ENCODE data around the gene CIRBP.

Gene CIRBP

DNA sequence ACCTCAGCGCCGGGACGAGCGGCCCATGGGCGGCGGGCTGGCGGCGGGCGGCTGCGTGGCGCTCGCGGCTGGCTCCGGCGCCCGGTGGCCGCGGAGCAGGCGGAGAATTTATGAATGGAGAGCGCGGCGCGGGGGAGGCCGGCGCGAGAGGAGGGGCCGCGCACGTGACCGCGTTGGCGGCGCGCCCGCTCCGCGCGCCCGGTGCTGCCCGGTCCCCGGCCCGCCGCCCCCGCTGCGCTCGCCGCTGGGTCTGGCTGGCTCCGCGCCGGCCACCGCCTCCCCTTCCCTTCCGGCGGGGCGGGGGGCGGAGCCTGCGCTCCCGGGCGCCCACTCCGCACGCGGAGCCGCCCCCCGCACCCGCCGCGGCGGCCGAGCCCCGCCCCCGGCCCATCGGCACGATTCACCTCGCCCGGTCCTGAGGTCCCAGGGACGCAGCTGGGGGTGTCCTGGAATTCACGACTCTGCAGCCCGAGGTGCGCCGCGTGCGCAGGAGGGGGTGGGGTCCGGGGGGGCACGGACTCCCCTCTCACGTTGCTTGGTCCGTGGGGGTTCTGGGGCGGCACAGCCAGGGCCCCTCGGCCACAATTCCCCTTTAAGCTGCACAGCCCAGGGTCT, 31.3 kb upstream of the CIRBP start, which contains the start of gene CBARP:
Gene CBARP, minus strand, starts transcription at position 252 of the 615 bp plus-strand sequence. CDS start 1,905 bp downstream, outside the sequence.
- Histone ChIP-seq H3K36me3 (ENCODE audit: control insufficient read depth, insufficient read depth, low read length) (peaks cover 17% of the 10 kb centered on the region), H3K9me3 (ENCODE audit: control insufficient read depth, low read length) (no peaks in the 10 kb centered on the region), H3K27ac (ENCODE audit: insufficient read depth, low read depth, low read length, poor library complexity, severe bottlenecking) (no peak within 1 kb of the TSS), H3K27me3 (ENCODE audit: control insufficient read depth, insufficient read depth, low read length, poor library complexity, severe bottlenecking) (peaks cover 5% of the 10 kb centered on the region), H3K4me3 (ENCODE audit: insufficient read depth, low read depth, low read length) (peak within 1 kb of the TSS; percentile 73), H3K4me1 (ENCODE audit: control insufficient read depth, insufficient read depth, low read length) (peaks cover 3% of the 10 kb centered on the region)
- 1% methylated on average over 87 of the region's 87 CpGs for WGBS, 2 experiments

DNA sequence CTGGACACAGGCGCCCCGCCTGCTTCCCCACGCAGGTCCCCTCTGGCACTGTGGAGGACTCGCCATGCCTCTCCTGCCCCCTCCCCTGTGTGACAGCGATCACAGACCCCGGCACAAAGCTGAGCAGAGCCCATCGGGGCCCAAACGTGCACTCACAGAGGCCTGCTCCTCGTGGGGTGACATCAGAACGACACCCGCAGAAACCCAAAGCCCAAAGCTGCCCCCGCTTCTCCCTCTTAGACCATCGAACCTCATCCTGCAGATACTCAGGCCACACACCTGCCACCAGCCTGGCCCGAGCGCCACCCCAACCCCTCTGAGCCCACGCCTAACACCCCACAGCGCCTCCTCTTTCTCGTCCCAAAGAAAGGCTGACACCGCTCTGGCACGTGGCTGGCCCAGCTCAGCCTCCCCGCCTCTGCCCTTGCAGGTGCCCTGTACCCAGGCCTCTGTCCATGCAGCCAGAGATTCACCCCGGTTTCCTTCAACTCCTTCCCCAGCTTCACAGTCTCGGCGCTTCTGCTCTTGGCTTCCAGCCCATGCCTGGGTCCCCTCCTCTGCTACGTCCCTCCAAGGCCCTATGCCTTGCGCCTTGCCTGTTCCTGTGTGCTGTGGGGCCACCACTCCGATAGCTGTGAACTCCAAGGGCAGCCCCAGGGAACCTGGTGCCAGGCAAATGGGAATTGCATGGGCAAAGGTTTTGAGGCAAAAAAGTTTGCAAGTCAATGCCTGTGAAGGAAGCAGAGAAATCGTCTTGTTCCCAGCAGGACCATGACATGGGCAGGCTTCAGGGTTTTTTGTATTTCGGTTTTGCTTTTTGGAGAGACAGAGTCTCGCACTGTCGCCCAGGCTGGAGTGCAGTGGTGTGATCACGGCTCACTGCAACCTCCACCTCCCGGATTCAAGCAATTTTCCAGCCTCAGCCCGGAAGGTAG, 30.5 kb upstream of the CIRBP start:
- Histone ChIP-seq H3K4me1 (ENCODE audit: control insufficient read depth, insufficient read depth, low read length) (peaks cover 3% of the 10 kb centered on the region), H3K9me3 (ENCODE audit: control insufficient read depth, low read length) (no peaks in the 10 kb centered on the region), H3K27me3 (ENCODE audit: control insufficient read depth, insufficient read depth, low read length, poor library complexity, severe bottlenecking) (peaks cover 5% of the 10 kb centered on the region), H3K4me3 (ENCODE audit: insufficient read depth, low read depth, low read length) (peak overlapping the region; percentile 73), H3K27ac (ENCODE audit: insufficient read depth, low read depth, low read length, poor library complexity, severe bottlenecking) (no peak overlapping the region), H3K36me3 (ENCODE audit: control insufficient read depth, insufficient read depth, low read length) (peaks cover 13% of the 10 kb centered on the region)
- 75% methylated on average over 34 of the region's 34 CpGs for WGBS, 2 experiments

DNA sequence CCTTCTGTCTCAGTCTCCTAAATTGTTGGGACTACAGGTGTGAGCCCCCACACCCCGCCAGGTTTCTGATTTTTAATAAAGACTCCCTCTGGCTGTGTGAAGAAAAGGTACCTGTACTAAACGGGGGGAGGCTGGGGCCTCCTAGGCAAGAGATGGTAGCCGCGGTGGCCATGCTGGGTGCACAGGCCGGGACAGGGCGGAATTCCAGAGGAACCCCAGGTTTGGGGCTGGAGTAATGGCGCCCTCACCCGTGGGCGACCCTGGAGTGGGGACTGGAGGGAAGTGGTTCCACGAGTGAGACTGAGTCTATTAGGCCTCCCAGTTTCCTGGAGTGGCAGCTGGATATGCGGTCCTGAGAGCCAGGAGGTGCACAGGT, 29.7 kb upstream of the CIRBP start:
- H3K36me3 ChIP-seq (ENCODE audit: control insufficient read depth, insufficient read depth, low read length), result peaks cover 5% of the 10 kb centered on the region
- peaks cover 5% of the 10 kb centered on the region for H3K27me3 ChIP-seq (ENCODE audit: control insufficient read depth, insufficient read depth, low read length, poor library complexity, severe bottlenecking)
- H3K4me1 ChIP-seq (ENCODE audit: control insufficient read depth, insufficient read depth, low read length), result peaks cover 3% of the 10 kb centered on the region
- no peaks in the 10 kb centered on the region for H3K9me3 ChIP-seq (ENCODE audit: control insufficient read depth, low read length)
- H3K27ac ChIP-seq (ENCODE audit: insufficient read depth, low read depth, low read length, poor library complexity, severe bottlenecking), result no peak overlapping the region
- H3K4me3 ChIP-seq (ENCODE audit: insufficient read depth, low read depth, low read length), result no peak overlapping the region
- 90 to 93% methylated on average over 11 of the region's 11 CpGs for WGBS, 2 experiments

DNA sequence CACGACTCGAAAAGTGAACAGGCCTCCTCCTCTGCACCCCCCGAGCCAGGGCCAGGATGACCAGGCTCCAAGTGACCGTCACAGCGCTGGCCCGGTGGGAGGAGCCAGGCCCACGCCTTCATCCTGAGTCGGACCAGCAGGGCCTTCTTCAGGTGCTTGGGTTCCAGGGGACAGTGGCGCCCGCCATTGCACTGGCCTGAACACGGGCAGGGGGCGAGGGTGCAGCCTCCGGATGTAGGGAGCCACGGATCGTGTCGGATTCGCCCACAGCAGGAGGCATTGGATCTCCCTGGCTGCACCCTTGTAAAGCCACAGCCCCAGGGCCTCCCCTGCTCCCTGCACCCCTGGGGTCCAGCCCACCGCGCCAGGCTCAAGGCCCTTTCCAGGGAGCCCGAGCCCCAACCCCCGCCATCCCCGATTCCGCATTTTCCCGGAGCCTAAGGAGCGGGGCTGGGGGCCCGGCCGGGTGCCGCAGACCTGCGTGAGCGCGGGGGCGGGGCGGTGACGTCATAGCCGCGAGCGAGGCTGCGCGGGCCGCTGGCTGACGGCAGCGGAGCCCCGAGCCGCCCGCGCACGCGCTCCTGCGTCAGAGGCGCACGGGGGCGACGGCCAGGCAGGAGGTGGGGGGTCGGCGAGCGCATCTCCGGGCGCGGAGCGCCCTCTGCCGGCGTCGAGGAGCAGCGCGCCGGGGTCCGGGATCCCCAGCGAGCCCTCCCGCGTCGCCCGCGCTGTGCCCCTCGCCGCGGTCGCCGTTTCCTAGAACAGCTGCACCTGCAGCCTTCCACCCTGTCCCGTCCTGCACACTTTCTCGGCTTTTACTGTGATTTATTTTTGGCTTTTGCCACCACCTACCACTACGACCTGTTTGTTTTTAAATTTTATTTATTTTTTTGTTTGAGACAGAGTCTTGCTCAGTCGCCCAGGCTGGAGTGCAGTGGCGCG, 29.1 kb upstream of the CIRBP start:
- Histone ChIP-seq H3K4me1 (ENCODE audit: control insufficient read depth, insufficient read depth, low read length) (peaks cover 3% of the 10 kb centered on the region), H3K4me3 (ENCODE audit: insufficient read depth, low read depth, low read length) (peak overlapping the region; percentile 36), H3K27me3 (ENCODE audit: control insufficient read depth, insufficient read depth, low read length, poor library complexity, severe bottlenecking) (peaks cover 5% of the 10 kb centered on the region), H3K27ac (ENCODE audit: insufficient read depth, low read depth, low read length, poor library complexity, severe bottlenecking) (no peak overlapping the region), H3K9me3 (ENCODE audit: control insufficient read depth, low read length) (no peaks in the 10 kb centered on the region), H3K36me3 (ENCODE audit: control insufficient read depth, insufficient read depth, low read length) (no peaks in the 10 kb centered on the region)
- 10% methylated on average over 80 of the region's 84 CpGs for WGBS, 2 experiments

DNA sequence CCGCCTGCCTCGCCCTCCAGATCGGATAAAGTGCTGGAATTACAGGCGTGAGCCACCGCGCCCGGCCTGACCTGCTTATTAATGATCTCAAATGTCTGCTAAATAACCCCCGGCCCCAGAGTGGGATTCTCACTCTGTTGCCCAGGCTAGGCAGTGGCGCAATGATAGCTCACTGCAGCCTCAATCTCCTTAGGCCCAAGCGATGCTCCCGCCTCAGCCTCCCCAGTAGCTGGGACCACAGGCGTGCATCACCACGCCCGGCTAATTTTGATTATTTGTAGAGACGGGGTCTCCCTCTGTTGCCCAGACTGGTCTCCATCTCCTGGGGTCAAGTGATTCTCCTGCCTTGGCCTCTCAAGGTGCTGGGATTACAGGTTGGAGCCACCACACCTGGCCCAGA, 28.2 kb upstream of the CIRBP start:
- WGBS, 2 experiments, result 83% methylated on average over 15 of the region's 15 CpGs
- H3K4me1 ChIP-seq (ENCODE audit: control insufficient read depth, insufficient read depth, low read length), result peaks cover 3% of the 10 kb centered on the region
- H3K27ac ChIP-seq (ENCODE audit: insufficient read depth, low read depth, low read length, poor library complexity, severe bottlenecking), result no peak overlapping the region
- peak overlapping the region; percentile 88 for H3K4me3 ChIP-seq (ENCODE audit: insufficient read depth, low read depth, low read length)
- no peaks in the 10 kb centered on the region for H3K9me3 ChIP-seq (ENCODE audit: control insufficient read depth, low read length)
- H3K27me3 ChIP-seq (ENCODE audit: control insufficient read depth, insufficient read depth, low read length, poor library complexity, severe bottlenecking), result peaks cover 5% of the 10 kb centered on the region
- no peaks in the 10 kb centered on the region for H3K36me3 ChIP-seq (ENCODE audit: control insufficient read depth, insufficient read depth, low read length)

DNA sequence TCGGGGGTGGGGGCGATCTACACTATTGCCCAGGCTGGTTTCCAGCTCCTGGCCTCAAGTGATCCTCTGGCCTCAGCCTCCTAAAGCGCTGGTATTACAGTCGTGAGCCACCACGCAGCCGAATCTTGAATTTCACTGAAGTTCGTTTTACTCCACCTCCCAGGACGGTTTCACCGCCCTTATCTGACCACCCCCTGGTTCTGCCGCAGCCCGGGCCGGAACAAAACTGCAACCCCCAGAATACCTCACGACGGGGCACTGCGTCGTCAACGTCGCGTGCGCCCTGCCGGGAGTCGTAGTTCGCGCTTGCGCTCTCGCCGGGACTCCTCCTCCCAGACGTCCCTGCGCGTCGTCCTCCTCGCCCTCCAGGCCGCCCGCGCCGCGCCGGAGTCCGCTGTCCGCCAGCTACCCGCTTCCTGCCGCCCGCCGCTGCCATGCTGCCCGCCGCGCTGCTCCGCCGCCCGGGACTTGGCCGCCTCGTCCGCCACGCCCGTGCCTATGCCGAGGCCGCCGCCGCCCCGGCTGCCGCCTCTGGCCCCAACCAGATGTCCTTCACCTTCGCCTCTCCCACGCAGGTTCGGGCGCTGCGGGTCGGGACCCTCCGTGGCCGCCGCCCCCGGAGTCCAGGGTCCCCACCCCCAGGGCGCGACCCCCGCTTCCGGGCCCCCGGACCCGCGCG, 27.6 kb upstream of the CIRBP start, which contains the start of gene ATP5F1D:
Gene ATP5F1D, plus strand, starts transcription at position 335 of the 679 bp plus-strand sequence. Its CDS starts 100 bp downstream, at position 435.
- WGBS, 2 experiments, result 1 to 2% methylated on average over 79 of the region's 79 CpGs
- Histone ChIP-seq H3K36me3 (ENCODE audit: control insufficient read depth, insufficient read depth, low read length) (no peaks in the 10 kb centered on the region), H3K27me3 (ENCODE audit: control insufficient read depth, insufficient read depth, low read length, poor library complexity, severe bottlenecking) (peaks cover 5% of the 10 kb centered on the region), H3K27ac (ENCODE audit: insufficient read depth, low read depth, low read length, poor library complexity, severe bottlenecking) (no peak within 1 kb of the TSS), H3K4me1 (ENCODE audit: control insufficient read depth, insufficient read depth, low read length) (peaks cover 3% of the 10 kb centered on the region), H3K9me3 (ENCODE audit: control insufficient read depth, low read length) (no peaks in the 10 kb centered on the region), H3K4me3 (ENCODE audit: insufficient read depth, low read depth, low read length) (peak within 1 kb of the TSS; percentile 88)

DNA sequence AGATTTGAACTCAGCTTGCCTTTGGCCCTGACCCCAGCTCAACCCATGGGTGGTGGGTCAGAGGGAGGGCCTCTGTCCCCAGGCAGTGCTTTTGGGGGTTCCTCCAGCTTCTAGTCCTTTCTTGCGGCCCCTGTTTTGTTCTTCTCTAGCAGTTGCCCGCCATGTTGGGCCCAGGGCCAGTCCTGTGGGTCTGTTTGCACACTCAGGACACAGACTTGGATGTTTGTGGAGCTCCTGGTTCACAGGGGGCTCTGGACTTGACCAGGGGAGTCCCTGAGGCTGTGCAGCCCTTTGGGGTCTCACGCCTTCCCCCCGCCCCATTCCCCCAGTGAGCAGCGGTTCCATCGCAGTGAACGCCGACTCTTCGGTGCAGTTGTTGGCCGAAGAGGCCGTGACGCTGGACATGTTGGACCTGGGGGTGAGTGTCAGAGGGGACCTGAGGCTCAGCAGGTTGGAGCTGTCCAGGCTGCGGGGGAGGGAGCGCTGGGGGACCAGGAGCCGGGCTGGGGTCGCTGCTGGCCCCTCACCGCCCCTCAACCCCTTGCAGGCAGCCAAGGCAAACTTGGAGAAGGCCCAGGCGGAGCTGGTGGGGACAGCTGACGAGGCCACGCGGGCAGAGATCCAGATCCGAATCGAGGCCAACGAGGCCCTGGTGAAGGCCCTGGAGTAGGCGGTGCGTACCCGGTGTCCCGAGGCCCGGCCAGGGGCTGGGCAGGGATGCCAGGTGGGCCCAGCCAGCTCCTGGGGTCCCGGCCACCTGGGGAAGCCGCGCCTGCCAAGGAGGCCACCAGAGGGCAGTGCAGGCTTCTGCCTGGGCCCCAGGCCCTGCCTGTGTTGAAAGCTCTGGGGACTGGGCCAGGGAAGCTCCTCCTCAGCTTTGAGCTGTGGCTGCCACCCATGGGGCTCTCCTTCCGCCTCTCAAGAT, 25.1 kb upstream of the CIRBP start:
- H3K9me3 ChIP-seq (ENCODE audit: control insufficient read depth, low read length), result no peaks in the 10 kb centered on the region
- no peak overlapping the region for H3K4me3 ChIP-seq (ENCODE audit: insufficient read depth, low read depth, low read length)
- H3K27me3 ChIP-seq (ENCODE audit: control insufficient read depth, insufficient read depth, low read length, poor library complexity, severe bottlenecking), result peaks cover 2% of the 10 kb centered on the region
- H3K4me1 ChIP-seq (ENCODE audit: control insufficient read depth, insufficient read depth, low read length), result no peaks in the 10 kb centered on the region
- 70 to 73% methylated on average over 33 of the region's 33 CpGs for WGBS, 2 experiments
- H3K36me3 ChIP-seq (ENCODE audit: control insufficient read depth, insufficient read depth, low read length), result no peaks in the 10 kb centered on the region
- H3K27ac ChIP-seq (ENCODE audit: insufficient read depth, low read depth, low read length, poor library complexity, severe bottlenecking), result no peak overlapping the region

DNA sequence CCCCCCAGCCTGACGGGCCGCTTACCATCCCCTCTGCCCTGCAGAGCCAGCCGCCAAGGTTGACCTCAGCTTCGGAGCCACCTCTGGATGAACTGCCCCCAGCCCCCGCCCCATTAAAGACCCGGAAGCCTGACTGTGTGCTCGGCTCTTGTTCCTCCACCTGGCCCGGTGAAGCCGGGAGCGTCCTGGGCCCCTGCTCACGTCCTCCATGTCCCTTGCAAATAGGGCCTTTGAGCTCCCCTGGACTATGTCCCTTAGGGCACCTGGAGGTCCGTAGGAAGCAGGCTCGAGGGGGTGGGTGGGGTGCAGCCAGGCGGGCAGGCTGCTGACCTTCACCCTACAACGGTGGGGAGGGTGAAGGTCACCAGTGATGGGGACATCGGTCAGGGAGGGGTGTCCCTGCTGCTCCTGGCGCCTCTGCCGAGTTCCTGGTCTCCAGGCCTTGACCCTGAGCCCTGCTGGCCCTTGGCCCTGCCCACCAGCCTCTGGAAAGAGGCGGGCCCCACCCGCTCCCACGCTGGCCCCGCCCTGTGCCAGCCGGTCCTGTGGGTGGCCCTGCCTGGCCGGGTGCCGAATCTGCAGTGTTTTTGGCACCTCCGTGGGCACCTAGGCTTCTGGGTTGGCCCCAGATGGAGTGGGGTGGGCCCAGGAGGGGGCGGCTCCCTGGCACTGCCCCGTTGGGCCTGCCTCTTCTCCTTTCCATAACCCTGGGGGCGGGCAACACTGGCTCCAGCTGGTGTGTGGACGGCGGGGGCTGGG, 24.3 kb upstream of the CIRBP start:
- Histone ChIP-seq H3K27me3 (ENCODE audit: control insufficient read depth, insufficient read depth, low read length, poor library complexity, severe bottlenecking) (no peaks in the 10 kb centered on the region), H3K4me1 (ENCODE audit: control insufficient read depth, insufficient read depth, low read length) (no peaks in the 10 kb centered on the region), H3K4me3 (ENCODE audit: insufficient read depth, low read depth, low read length) (no peak overlapping the region), H3K9me3 (ENCODE audit: control insufficient read depth, low read length) (no peaks in the 10 kb centered on the region), H3K27ac (ENCODE audit: insufficient read depth, low read depth, low read length, poor library complexity, severe bottlenecking) (no peak overlapping the region), H3K36me3 (ENCODE audit: control insufficient read depth, insufficient read depth, low read length) (no peaks in the 10 kb centered on the region)
- 78 to 79% methylated on average over 31 of the region's 31 CpGs for WGBS, 2 experiments

Measured in ectodermal cell (in vitro differentiated cells).